Central memory CD8-positive, alpha-beta T cell (primary cell): ENCODE results near the gene EXOC3L4.
A peak's percentile ranks its signal among the peaks of the same experiment; 100 is the strongest.

ENCODE experiments used
- ATAC-seq: fragments of 150-1000 bp; cut with Tn5 transposase; replicated peaks from 2 replicates; pipeline ENCODE4 v1.10.0; 2022; ENCODE audit warnings: mild to moderate bottlenecking, moderate FRiP score, moderate number of reproducible peaks; ENCODE audit not compliant: poor library complexity, severe bottlenecking; ENCODE audit errors: extremely low read depth
- DNase-seq, 2 donors: peaks; one replicate each; pipeline ENCODE4 v3.0.0; 2021; ENCODE audit warnings: low spot score in 2 of 2
- H3K27ac Mint-ChIP-seq: one replicate; pipeline ENCODE4 v1.8.0; 2022; ENCODE audit warnings: low read depth, mild to moderate bottlenecking, moderate library complexity, mixed read lengths
- H3K27me3 Mint-ChIP-seq: one replicate; pipeline ENCODE4 v1.8.0; 2022; ENCODE audit warnings: mixed read lengths
- H3K36me3 Mint-ChIP-seq: one replicate; pipeline ENCODE4 v1.8.0; 2022; ENCODE audit warnings: mild to moderate bottlenecking, moderate library complexity, mixed read lengths; ENCODE audit not compliant: insufficient read depth
- H3K4me1 Mint-ChIP-seq: one replicate; pipeline ENCODE4 v1.8.0; 2022; ENCODE audit warnings: mixed read lengths
- H3K4me3 Mint-ChIP-seq: one replicate; pipeline ENCODE4 v1.8.0; 2022; ENCODE audit warnings: mild to moderate bottlenecking, moderate library complexity, mixed read lengths
- H3K9me3 Mint-ChIP-seq: one replicate; pipeline ENCODE4 v1.8.0; 2022; ENCODE audit warnings: mixed read lengths

EXOC3L4 gene

GRCh38 chr14:103099733-103100280 lies 5.3 kb downstream of the EXOC3L4 start:
- H3K27ac Mint-ChIP-seq, result no peak overlapping the region
- ATAC-seq, result no peak
- H3K4me3 Mint-ChIP-seq, result no peak overlapping the region
- peaks cover 44% of the 10 kb centered on the region for H3K27me3 Mint-ChIP-seq
- DNase-seq, result no peak
- H3K9me3 Mint-ChIP-seq, result no peaks in the 10 kb centered on the region
- no peaks in the 10 kb centered on the region for H3K36me3 Mint-ChIP-seq
- peaks cover 3% of the 10 kb centered on the region for H3K4me1 Mint-ChIP-seq

GRCh38 chr14:103100281-103101121 lies 6.0 kb downstream of the EXOC3L4 start:
- DNase-seq, result no peak
- Mint-ChIP-seq H3K27ac (no peak overlapping the region), H3K27me3 (peaks cover 51% of the 10 kb centered on the region), H3K4me3 (no peak overlapping the region), H3K9me3 (no peaks in the 10 kb centered on the region), H3K36me3 (no peaks in the 10 kb centered on the region), H3K4me1 (peaks cover 8% of the 10 kb centered on the region)
- ATAC-seq, result no peak

- Mint-ChIP-seq H3K9me3 (no peaks in the 10 kb centered on the region), H3K27me3 (peaks cover 52% of the 10 kb centered on the region), H3K4me1 (peaks cover 8% of the 10 kb centered on the region), H3K27ac (no peak overlapping the region), H3K4me3 (no peak overlapping the region), H3K36me3 (no peaks in the 10 kb centered on the region)
- ATAC-seq (no peak), DNase-seq (no peak)
Measured at GRCh38 chr14:103101257-103101962, 6.9 kb downstream of the EXOC3L4 start.

GRCh38 chr14:103101963-103102688 lies 7.6 kb downstream of the EXOC3L4 start:
- Mint-ChIP-seq H3K9me3 (no peaks in the 10 kb centered on the region), H3K36me3 (no peaks in the 10 kb centered on the region), H3K4me1 (peaks cover 8% of the 10 kb centered on the region), H3K27me3 (peaks cover 45% of the 10 kb centered on the region), H3K4me3 (no peak overlapping the region), H3K27ac (no peak overlapping the region)
- ATAC-seq (no peak), DNase-seq (no peak)

GRCh38 chr14:103102689-103103260 lies 8.2 kb downstream of the EXOC3L4 start:
- H3K27me3 Mint-ChIP-seq, result peaks cover 38% of the 10 kb centered on the region
- no peak for DNase-seq
- H3K9me3 Mint-ChIP-seq, result no peaks in the 10 kb centered on the region
- H3K4me1 Mint-ChIP-seq, result peaks cover 8% of the 10 kb centered on the region
- H3K36me3 Mint-ChIP-seq, result no peaks in the 10 kb centered on the region
- no peak for ATAC-seq
- H3K4me3 Mint-ChIP-seq, result no peak overlapping the region
- no peak overlapping the region for H3K27ac Mint-ChIP-seq

GRCh38 chr14:103103461-103104388 lies 9.2 kb downstream of the EXOC3L4 start:
- Mint-ChIP-seq H3K4me1 (peaks cover 8% of the 10 kb centered on the region), H3K27me3 (peaks cover 36% of the 10 kb centered on the region), H3K36me3 (no peaks in the 10 kb centered on the region), H3K27ac (no peak overlapping the region), H3K4me3 (peak overlapping the region; percentile 18), H3K9me3 (no peaks in the 10 kb centered on the region)
- DNase-seq (no peak), ATAC-seq (no peak)

- Mint-ChIP-seq H3K4me1 (peaks cover 8% of the 10 kb centered on the region), H3K9me3 (no peaks in the 10 kb centered on the region), H3K27ac (no peak overlapping the region), H3K4me3 (no peak overlapping the region), H3K27me3 (peaks cover 36% of the 10 kb centered on the region), H3K36me3 (no peaks in the 10 kb centered on the region)
- ATAC-seq (no peak), DNase-seq (no peak)
Measured at GRCh38 chr14:103104389-103104653, 9.8 kb downstream of the EXOC3L4 start.

- peak; percentile 52 to 73 for DNase-seq
- Mint-ChIP-seq H3K4me3 (no peak overlapping the region), H3K4me1 (peaks cover 8% of the 10 kb centered on the region), H3K27ac (no peak overlapping the region), H3K9me3 (no peaks in the 10 kb centered on the region), H3K27me3 (peaks cover 36% of the 10 kb centered on the region), H3K36me3 (no peaks in the 10 kb centered on the region)
- ATAC-seq, result peak; percentile 86
Measured at GRCh38 chr14:103104654-103105452, 10.3 kb downstream of the EXOC3L4 start.

- peaks cover 8% of the 10 kb centered on the region for H3K4me1 Mint-ChIP-seq
- no peak for DNase-seq
Measured at GRCh38 chr14:103105580-103106150, 11.1 kb downstream of the EXOC3L4 start.

GRCh38 chr14:103107455-103107854 lies 12.9 kb downstream of the EXOC3L4 start:
- Mint-ChIP-seq H3K4me3 (no peak overlapping the region), H3K27me3 (peaks cover 34% of the 10 kb centered on the region), H3K9me3 (no peaks in the 10 kb centered on the region), H3K27ac (no peak overlapping the region), H3K36me3 (no peaks in the 10 kb centered on the region), H3K4me1 (peaks cover 8% of the 10 kb centered on the region)
- no peak for ATAC-seq
- no peak for DNase-seq

More at GRCh38 chr14:103105580-103106150, 11.1 kb downstream of the EXOC3L4 start:
- peaks cover 39% of the 10 kb centered on the region for H3K27me3 Mint-ChIP-seq
- no peaks in the 10 kb centered on the region for H3K9me3 Mint-ChIP-seq
- ATAC-seq, result no peak
- no peak overlapping the region for H3K27ac Mint-ChIP-seq
- no peaks in the 10 kb centered on the region for H3K36me3 Mint-ChIP-seq
- no peak overlapping the region for H3K4me3 Mint-ChIP-seq
